MCF 10A (cell line): ENCODE results near the gene NBEAL2. TPM values are rescaled to one million over a fixed set of nuclear protein-coding genes. Genes with fewer than 3 reads are reported as not detected.

Source experiments
- BruUV-seq: library from RNA; stranded (reverse); fragments of 400-500 nt; replicated peaks from 2 replicates; lab custom pipeline; 2021; lab: Mats Ljungman, UMichigan
- CTCF ChIA-PET: fragments of 300-600 bp; sonication (Branson Sonifier 250); formaldehyde crosslinking; extraction: SDS; loops from one replicate; lab custom pipeline; 2021; ENCODE audit warnings: antibody characterized with exemption, inconsistent platforms; lab: Yijun Ruan, JAX
- POLR2A ChIA-PET: fragments of 300-600, 350-650 bp; sonication (Branson Sonifier 250); formaldehyde crosslinking; extraction: SDS; loops from one replicate; lab custom pipeline; 2020; ENCODE audit warnings: antibody characterized with exemption, inconsistent platforms; lab: Yijun Ruan, JAX
- DNase-seq: peaks from one replicate; pipeline ENCODE4 v3.0.0-alpha.2; 2018; ENCODE audit not compliant: unreplicated experiment
- H3K27ac Mint-ChIP-seq: one replicate; pipeline ENCODE4 v1.8.0; 2022; ENCODE audit warnings: mild to moderate bottlenecking, low read depth, mixed read lengths; ENCODE audit not compliant: unreplicated experiment
- H3K27me3 Mint-ChIP-seq: one replicate; pipeline ENCODE4 v1.8.0; 2022; ENCODE audit warnings: mixed read lengths; ENCODE audit not compliant: insufficient read depth, unreplicated experiment
- H3K36me3 Mint-ChIP-seq: one replicate; pipeline ENCODE4 v1.8.0; 2022; ENCODE audit warnings: mild to moderate bottlenecking, moderate library complexity, mixed read lengths; ENCODE audit not compliant: insufficient read depth, unreplicated experiment
- H3K4me1 Mint-ChIP-seq: one replicate; pipeline ENCODE4 v1.8.0; 2022; ENCODE audit warnings: mixed read lengths; ENCODE audit not compliant: insufficient read depth, unreplicated experiment
- H3K4me3 Mint-ChIP-seq: one replicate; pipeline ENCODE4 v1.8.0; 2022; ENCODE audit warnings: mild to moderate bottlenecking, moderate library complexity, mixed read lengths; ENCODE audit not compliant: unreplicated experiment
- H3K9me3 Mint-ChIP-seq: one replicate; pipeline ENCODE4 v1.8.0; 2022; ENCODE audit warnings: mixed read lengths; ENCODE audit not compliant: unreplicated experiment
- intact Hi-C: fragments of 100-400 bp; cut with micrococcal nuclease; formaldehyde crosslinking; loops from 2 replicates; pipeline ENCODE4 v1.14.1; 2022
- total RNA-seq: library from RNA; stranded (reverse); gene quantifications from 2 replicates; pipeline ENCODE4 v1.2.3, GENCODE V29; 2022
- TF ChIP-seq, protein P1 (sequence below): fragments of 200-600 bp; IDR thresholded peaks from one replicate; pipeline ENCODE4 v1.8.0; 2022; ENCODE audit warnings: antibody characterized with exemption, mild to moderate bottlenecking; ENCODE audit not compliant: unreplicated experiment

NBEAL2 gene
- total RNA-seq, 1 experiment from 2014 or later = 14.2 TPM

DNA sequence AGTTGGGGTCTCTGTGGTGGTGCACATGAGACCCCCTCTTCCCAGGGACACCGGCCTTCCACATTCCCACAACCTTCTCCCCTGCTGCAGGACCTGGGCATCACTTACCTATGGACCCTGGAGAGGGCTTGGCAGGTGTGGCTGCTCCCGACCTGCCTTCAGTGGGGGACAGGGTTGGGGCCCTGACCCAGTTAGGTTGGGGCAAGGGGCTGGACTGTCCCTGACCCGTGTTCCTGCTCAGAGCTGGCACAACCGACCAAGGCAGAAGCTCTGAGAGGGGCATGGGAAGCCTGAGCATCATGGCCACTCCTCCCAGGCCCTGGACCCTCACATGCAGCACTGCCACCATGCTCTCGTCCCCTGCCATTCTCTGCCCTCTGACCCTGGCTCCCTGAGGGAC is 6.1 kb downstream of the NBEAL2 start:
- POLR2A ChIA-PET = no interaction called here
- Mint-ChIP-seq H3K9me3 (no peaks in the 10 kb centered on the region), H3K4me3 (no peak overlapping the region), H3K27ac (no peak overlapping the region), H3K4me1 (peaks cover 16% of the 10 kb centered on the region), H3K27me3 (no peaks in the 10 kb centered on the region), H3K36me3 (peaks cover 10% of the 10 kb centered on the region)
- no TSS peak for BruUV-seq
- DNase-seq = no peak
- intact Hi-C loops = no loop called here
- CTCF ChIA-PET = interaction anchor here (0.7 kb wide), 1 partner anchor 58 kb away, joined by 3 read pairs; no protein-coding TSS in a partner anchor
- TF ChIP-seq, protein P1, sequence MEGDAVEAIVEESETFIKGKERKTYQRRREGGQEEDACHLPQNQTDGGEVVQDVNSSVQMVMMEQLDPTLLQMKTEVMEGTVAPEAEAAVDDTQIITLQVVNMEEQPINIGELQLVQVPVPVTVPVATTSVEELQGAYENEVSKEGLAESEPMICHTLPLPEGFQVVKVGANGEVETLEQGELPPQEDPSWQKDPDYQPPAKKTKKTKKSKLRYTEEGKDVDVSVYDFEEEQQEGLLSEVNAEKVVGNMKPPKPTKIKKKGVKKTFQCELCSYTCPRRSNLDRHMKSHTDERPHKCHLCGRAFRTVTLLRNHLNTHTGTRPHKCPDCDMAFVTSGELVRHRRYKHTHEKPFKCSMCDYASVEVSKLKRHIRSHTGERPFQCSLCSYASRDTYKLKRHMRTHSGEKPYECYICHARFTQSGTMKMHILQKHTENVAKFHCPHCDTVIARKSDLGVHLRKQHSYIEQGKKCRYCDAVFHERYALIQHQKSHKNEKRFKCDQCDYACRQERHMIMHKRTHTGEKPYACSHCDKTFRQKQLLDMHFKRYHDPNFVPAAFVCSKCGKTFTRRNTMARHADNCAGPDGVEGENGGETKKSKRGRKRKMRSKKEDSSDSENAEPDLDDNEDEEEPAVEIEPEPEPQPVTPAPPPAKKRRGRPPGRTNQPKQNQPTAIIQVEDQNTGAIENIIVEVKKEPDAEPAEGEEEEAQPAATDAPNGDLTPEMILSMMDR = no peak

DNA sequence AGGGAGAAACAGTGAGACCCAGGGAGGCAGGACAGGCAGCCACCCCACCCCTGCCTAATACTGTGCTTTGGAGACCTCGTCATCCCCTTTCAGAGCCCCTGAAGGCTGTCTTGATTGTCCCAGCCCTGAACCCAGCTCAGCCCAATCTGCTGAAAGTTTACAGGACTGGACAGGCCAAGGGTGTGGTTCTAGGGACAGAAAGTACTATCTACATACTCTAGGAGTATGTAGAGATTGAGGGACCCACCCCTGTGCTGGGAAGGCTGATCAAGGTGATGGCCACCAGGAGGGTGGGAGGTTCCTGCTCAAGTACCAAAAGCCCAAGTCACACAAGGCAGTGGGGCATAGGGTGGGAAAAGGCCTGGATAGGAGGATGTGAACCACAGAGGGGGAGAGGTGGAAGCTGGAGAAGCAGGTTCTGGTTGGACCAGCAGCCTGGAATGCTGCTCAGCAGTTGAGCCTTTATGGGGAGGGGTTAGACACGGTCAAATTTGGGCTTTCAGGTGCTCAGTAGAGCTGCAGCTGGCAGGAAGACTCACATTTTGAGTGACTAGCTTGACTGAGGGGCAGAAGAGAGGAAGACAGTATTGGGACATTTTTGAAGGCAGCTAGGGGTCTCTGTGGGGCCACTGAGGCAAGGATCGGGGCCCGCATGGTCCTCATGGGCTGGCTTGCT is 6.7 kb downstream of the NBEAL2 start:
- no TSS peak for BruUV-seq
- ChIA-PET POLR2A (no interaction called here), CTCF (no interaction called here)
- DNase-seq = no peak
- intact Hi-C loops = no loop called here
- Mint-ChIP-seq H3K27me3 (no peaks in the 10 kb centered on the region), H3K36me3 (peaks cover 10% of the 10 kb centered on the region), H3K4me3 (no peak overlapping the region), H3K4me1 (peaks cover 12% of the 10 kb centered on the region), H3K9me3 (no peaks in the 10 kb centered on the region), H3K27ac (no peak overlapping the region)
- TF ChIP-seq, protein P1 = no peak

DNA sequence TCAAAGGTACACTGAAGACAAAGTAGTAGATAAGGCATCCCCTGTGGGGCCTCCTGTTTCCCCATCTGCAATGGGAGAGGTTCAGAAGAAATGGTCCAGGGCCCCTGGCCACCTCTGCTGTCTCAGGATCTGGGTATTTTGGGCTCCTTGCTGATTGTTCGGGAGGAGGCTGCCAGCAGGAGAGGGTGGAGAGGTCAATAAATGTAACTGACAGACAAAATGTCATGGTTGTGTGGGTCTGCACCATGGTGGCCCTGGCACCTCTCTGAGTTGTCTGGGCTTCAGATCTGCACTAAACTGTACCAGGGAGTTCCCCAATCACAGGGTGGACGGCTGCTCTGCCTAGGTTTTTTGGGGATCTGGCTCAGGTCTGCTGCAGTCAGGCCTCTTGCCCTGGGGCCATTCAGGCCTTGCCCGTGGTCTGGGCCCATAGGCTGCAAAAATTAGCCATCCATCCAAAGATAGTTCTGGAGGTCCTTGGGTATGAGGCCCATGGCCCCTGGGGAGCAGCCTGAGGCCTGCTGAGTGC is 7.4 kb downstream of the NBEAL2 start:
- CTCF ChIA-PET = interaction anchor here (0.6 to 1.6 kb wide), 2 partner anchors 12 to 52 kb away, joined by 3 to 5 read pairs; no protein-coding TSS in a partner anchor
- Mint-ChIP-seq H3K27ac (no peak overlapping the region), H3K4me3 (no peak overlapping the region), H3K36me3 (peaks cover 4% of the 10 kb centered on the region), H3K9me3 (no peaks in the 10 kb centered on the region), H3K4me1 (peaks cover 12% of the 10 kb centered on the region), H3K27me3 (no peaks in the 10 kb centered on the region)
- POLR2A ChIA-PET = no interaction called here
- TF ChIP-seq, protein P1 = no peak
- intact Hi-C loops = no loop called here
- no TSS peak for BruUV-seq
- no peak for DNase-seq

DNA sequence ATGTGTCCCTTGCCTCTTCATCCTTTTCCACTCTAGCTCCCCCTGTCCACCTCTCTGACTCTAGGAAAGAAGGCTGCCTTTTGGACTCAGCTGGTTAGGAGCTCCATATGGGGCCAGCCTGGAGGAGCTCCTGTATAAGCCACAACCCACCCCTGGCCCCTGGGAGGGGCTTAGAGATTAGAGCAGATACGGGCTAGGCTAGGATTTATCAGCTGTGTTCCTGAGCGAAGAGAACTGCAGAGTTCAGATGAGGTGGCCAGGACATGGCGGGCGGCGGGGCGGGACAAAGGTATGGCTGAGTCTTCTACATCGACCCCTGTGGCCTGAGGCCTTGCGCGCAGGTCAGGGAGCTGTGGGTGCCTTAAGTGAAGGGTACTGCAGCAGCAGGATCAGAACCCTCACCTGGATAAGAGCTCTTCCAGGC is 7.9 kb downstream of the NBEAL2 start:
- peaks cover 12% of the 10 kb centered on the region for H3K4me1 Mint-ChIP-seq
- no peaks in the 10 kb centered on the region for H3K9me3 Mint-ChIP-seq
- no peak overlapping the region for H3K27ac Mint-ChIP-seq
- intact Hi-C loops = no loop called here
- DNase-seq = no peak
- H3K36me3 Mint-ChIP-seq = peaks cover 4% of the 10 kb centered on the region
- POLR2A ChIA-PET = no interaction called here
- BruUV-seq = no TSS peak
- CTCF ChIA-PET = interaction anchor here (0.6 to 1.6 kb wide), 2 partner anchors 11 to 52 kb away, joined by 3 to 5 read pairs; no protein-coding TSS in a partner anchor
- no peaks in the 10 kb centered on the region for H3K27me3 Mint-ChIP-seq
- no peak overlapping the region for H3K4me3 Mint-ChIP-seq
- TF ChIP-seq, protein P1 = no peak
